ENCODE results near the gene AOAH. TPM values are rescaled to one million over a fixed set of nuclear protein-coding genes. Genes with fewer than 3 reads are reported as not detected.

Gene AOAH
- total and polyA plus RNA-seq, 2 of the 4 experiments (the other 2 are of a cell fraction): not detected

DNA sequence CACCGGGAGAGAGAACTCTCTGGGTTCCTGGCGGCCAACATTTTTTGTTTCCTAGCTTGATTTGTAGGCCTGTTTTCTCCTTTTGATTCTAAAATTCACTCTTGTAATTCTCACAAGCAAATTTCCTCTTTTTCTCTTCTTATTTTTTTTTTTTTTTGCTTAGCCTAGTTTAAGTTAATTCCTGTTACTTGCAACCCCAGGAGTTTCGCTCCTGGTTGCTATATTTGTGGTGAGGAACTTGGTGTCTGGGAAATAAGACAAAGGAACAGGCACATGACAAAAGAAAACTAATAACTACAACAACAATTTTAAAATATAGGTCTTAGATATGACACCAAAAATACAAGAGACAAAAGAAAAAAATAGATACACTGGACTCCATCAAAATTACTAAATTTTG lies 6.7 kb downstream of the AOAH start:
- H2BK15ac ChIP-seq (ENCODE audit: low read depth, low read length): no peak overlapping the region
- no peak overlapping the region for H3K23ac ChIP-seq (ENCODE audit: low read depth, low read length)
- no peaks in the 10 kb centered on the region for H3K27me3 ChIP-seq (ENCODE audit: control insufficient read depth, insufficient read depth, low read length)
- no peaks in the 10 kb centered on the region for H3K4me1 ChIP-seq (ENCODE audit: control insufficient read depth, insufficient read depth, low read length)
- no peak overlapping the region for H3K18ac ChIP-seq (ENCODE audit: low read depth, low read length)
- H3K79me1 ChIP-seq (ENCODE audit: low read depth in 1 of 2, low read length in 2 of 2): no peaks in the 10 kb centered on the region
- no peak overlapping the region for H4K8ac ChIP-seq (ENCODE audit: low read depth in 2 of 2, low read length in 2 of 2)
- no peak overlapping the region for H2AK9ac ChIP-seq (replicated peaks; ENCODE audit: low read depth, low read length, poor library complexity)
- no peaks in the 10 kb centered on the region for H3K9me1 ChIP-seq (ENCODE audit: insufficient read depth, low read length)
- in situ Hi-C loops (cut with MboI; ENCODE audit: low sequenced_read_pairs) (no loop called here), intact Hi-C loops (cut with micrococcal nuclease) (no loop called here), dilution Hi-C loops (cut with HindIII; ENCODE audit: low sequenced_read_pairs, unreplicated experiment) (no loop called here)
- no peak for ATAC-seq (ENCODE audit: low read depth)
- H3K14ac ChIP-seq (replicated peaks; ENCODE audit: low read depth, low read length): no peak overlapping the region
- H2AK5ac ChIP-seq (ENCODE audit: low read depth, low read length): no peak overlapping the region
- no peak for DNase-seq
- H3K4me3 ChIP-seq (ENCODE audit: insufficient read depth, low read depth, low read length): no peak overlapping the region
- no peak overlapping the region for H4K5ac ChIP-seq (ENCODE audit: low read depth, low read length)
- H4K20me1 ChIP-seq (ENCODE audit: insufficient read depth, low read length): no peaks in the 10 kb centered on the region
- H3K27ac ChIP-seq (ENCODE audit: insufficient read depth, low read length): no peak overlapping the region
- H3K4me2 ChIP-seq (ENCODE audit: low read depth, low read length): no peak overlapping the region
- no peak overlapping the region for H3K9ac ChIP-seq (ENCODE audit: low read depth, low read length)
- H2AFZ ChIP-seq (replicated peaks; ENCODE audit: low read length, poor library complexity): no peak overlapping the region
- H3K56ac ChIP-seq (ENCODE audit: extremely low read depth, insufficient read depth, low read length): no peak overlapping the region
- BruUV-seq (replicated peaks): no TSS peak
- ChIA-PET CTCF (interaction anchor here (0.6 kb wide), 1 partner anchor 1646 kb away, joined by 5 read pairs; no protein-coding TSS in a partner anchor), POLR2A (ENCODE audit: unreplicated experiment) (no interaction called here)
- H3K36me3 ChIP-seq (ENCODE audit: control insufficient read depth, insufficient read depth, low read length): no peaks in the 10 kb centered on the region
- TF ChIP-seq BHLHE40 (IDR thresholded peaks at IDR 0.05; ENCODE audit: low read depth, low read length) (no peak), FOS (IDR thresholded peaks at IDR 0.05; ENCODE audit: low read depth, low read length) (no peak), RFX5 (IDR thresholded peaks at IDR 0.05; ENCODE audit: low read depth, low read length) (no peak), NFE2L2 (IDR thresholded peaks at IDR 0.05; ENCODE audit: low read depth, low read length) (no peak), MAFK (IDR thresholded peaks at IDR 0.05; ENCODE audit: low read depth, low read length) (no peak), MAZ (IDR thresholded peaks at IDR 0.05; ENCODE audit: borderline replicate concordance, low read depth, low read length) (no peak), POLR2A (IDR thresholded peaks at IDR 0.05; ENCODE audit: low read depth, low read length) (no peak), RCOR1 (IDR thresholded peaks at IDR 0.05; ENCODE audit: insufficient replicate concordance, low read length) (no peak), MXI1 (IDR thresholded peaks at IDR 0.05; ENCODE audit: borderline replicate concordance, low read depth, low read length) (no peak), CEBPB (IDR thresholded peaks at IDR 0.05; ENCODE audit: low read depth, low read length) (no peak), RAD21 (IDR thresholded peaks at IDR 0.05; ENCODE audit: low read length) (no peak), SMC3 (IDR thresholded peaks at IDR 0.05; ENCODE audit: low read depth, low read length) (no peak), CHD1 (IDR thresholded peaks at IDR 0.05; ENCODE audit: low read depth, low read length) (no peak)
- TF ChIP-seq, protein P1, sequence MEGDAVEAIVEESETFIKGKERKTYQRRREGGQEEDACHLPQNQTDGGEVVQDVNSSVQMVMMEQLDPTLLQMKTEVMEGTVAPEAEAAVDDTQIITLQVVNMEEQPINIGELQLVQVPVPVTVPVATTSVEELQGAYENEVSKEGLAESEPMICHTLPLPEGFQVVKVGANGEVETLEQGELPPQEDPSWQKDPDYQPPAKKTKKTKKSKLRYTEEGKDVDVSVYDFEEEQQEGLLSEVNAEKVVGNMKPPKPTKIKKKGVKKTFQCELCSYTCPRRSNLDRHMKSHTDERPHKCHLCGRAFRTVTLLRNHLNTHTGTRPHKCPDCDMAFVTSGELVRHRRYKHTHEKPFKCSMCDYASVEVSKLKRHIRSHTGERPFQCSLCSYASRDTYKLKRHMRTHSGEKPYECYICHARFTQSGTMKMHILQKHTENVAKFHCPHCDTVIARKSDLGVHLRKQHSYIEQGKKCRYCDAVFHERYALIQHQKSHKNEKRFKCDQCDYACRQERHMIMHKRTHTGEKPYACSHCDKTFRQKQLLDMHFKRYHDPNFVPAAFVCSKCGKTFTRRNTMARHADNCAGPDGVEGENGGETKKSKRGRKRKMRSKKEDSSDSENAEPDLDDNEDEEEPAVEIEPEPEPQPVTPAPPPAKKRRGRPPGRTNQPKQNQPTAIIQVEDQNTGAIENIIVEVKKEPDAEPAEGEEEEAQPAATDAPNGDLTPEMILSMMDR (conservative IDR thresholded peaks at IDR 0.05; ENCODE audit: low read depth, low read length): no peak
- TF ChIP-seq, protein P2, sequence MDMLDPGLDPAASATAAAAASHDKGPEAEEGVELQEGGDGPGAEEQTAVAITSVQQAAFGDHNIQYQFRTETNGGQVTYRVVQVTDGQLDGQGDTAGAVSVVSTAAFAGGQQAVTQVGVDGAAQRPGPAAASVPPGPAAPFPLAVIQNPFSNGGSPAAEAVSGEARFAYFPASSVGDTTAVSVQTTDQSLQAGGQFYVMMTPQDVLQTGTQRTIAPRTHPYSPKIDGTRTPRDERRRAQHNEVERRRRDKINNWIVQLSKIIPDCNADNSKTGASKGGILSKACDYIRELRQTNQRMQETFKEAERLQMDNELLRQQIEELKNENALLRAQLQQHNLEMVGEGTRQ (IDR thresholded peaks at IDR 0.05; ENCODE audit: low read depth, low read length): no peak
- TF ChIP-seq, protein P3, sequence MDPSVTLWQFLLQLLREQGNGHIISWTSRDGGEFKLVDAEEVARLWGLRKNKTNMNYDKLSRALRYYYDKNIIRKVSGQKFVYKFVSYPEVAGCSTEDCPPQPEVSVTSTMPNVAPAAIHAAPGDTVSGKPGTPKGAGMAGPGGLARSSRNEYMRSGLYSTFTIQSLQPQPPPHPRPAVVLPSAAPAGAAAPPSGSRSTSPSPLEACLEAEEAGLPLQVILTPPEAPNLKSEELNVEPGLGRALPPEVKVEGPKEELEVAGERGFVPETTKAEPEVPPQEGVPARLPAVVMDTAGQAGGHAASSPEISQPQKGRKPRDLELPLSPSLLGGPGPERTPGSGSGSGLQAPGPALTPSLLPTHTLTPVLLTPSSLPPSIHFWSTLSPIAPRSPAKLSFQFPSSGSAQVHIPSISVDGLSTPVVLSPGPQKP (IDR thresholded peaks at IDR 0.05; ENCODE audit: borderline replicate concordance, low read depth, low read length): no peak
- H4K91ac ChIP-seq (ENCODE audit: insufficient read depth, low read depth, low read length): no peak overlapping the region
- no peak overlapping the region for H2BK5ac ChIP-seq (ENCODE audit: low read depth, low read length, poor library complexity, severe bottlenecking)
- H2BK20ac ChIP-seq (ENCODE audit: low read depth, low read length): no peak overlapping the region
- no peaks in the 10 kb centered on the region for H3K9me3 ChIP-seq (ENCODE audit: control insufficient read depth, insufficient read depth, low read length)
- no CpG with 5 or more reads among the region's 3 CpGs for WGBS, 2 experiments (ENCODE audit: extremely low coverage in 2 of 2, insufficient read length in 1 of 2)
- no peak overlapping the region for H3K4ac ChIP-seq (ENCODE audit: low read depth, low read length)
- no peak overlapping the region for H2BK120ac ChIP-seq (ENCODE audit: low read depth, low read length)

All from IMR-90 (cell line).